ENCODE data around the gene SPTBN1.

- TF ChIP-seq CTCF (conservative IDR thresholded peaks at IDR 0.05; ENCODE audit: low read depth, low read length) (no peak), CEBPB (IDR thresholded peaks at IDR 0.05; ENCODE audit: low read depth, low read length) (no peak), ELK1 (IDR thresholded peaks at IDR 0.05; ENCODE audit: borderline replicate concordance, low read depth, low read length) (no peak), RFX5 (IDR thresholded peaks at IDR 0.05; ENCODE audit: low read depth, low read length) (no peak), MXI1 (IDR thresholded peaks at IDR 0.05; ENCODE audit: borderline replicate concordance, low read depth, low read length) (no peak), RAD21 (IDR thresholded peaks at IDR 0.05; ENCODE audit: low read length) (no peak), RCOR1 (IDR thresholded peaks at IDR 0.05; ENCODE audit: insufficient replicate concordance, low read length) (no peak), NFE2L2 (IDR thresholded peaks at IDR 0.05; ENCODE audit: low read depth, low read length) (no peak), POLR2A (IDR thresholded peaks at IDR 0.05; ENCODE audit: low read depth, low read length) (no peak), SMC3 (IDR thresholded peaks at IDR 0.05; ENCODE audit: low read depth, low read length) (no peak), BHLHE40 (IDR thresholded peaks at IDR 0.05; ENCODE audit: low read depth, low read length) (no peak), FOS (IDR thresholded peaks at IDR 0.05; ENCODE audit: low read depth, low read length) (no peak)
These were observed 154.6 kb downstream of the SPTBN1 start for GRCh38 chr2:54610700-54611099.

All from IMR-90 (cell line).